Coronary artery (tissue), 2 donors: ENCODE measurements around the gene IFT80.
A peak's percentile ranks its signal among the peaks of the same experiment; 100 is the strongest.

Experiments used
- DNase-seq: peaks from one replicate; pipeline ENCODE4 v3.0.0-alpha.2; 2017; ENCODE audit warnings: low spot score
- H3K27ac ChIP-seq, 2 donors: fragments of 200-600 bp; sonication (generic); one replicate each; pipeline ENCODE4 v1.5.1; 2016 to 2019
- H3K4me3 ChIP-seq: fragments of 200-600 bp; sonication (generic); 2 replicates; pipeline ENCODE4 v1.5.1; 2016; ENCODE audit warnings: mild to moderate bottlenecking, moderate library complexity
- TF ChIP-seq, protein P1 (sequence below): fragments of 200-600 bp; sonication (generic); IDR thresholded peaks from one replicate; pipeline ENCODE4 v1.5.1; 2019; ENCODE audit warnings: antibody characterized with exemption

IFT80 gene

DNA sequence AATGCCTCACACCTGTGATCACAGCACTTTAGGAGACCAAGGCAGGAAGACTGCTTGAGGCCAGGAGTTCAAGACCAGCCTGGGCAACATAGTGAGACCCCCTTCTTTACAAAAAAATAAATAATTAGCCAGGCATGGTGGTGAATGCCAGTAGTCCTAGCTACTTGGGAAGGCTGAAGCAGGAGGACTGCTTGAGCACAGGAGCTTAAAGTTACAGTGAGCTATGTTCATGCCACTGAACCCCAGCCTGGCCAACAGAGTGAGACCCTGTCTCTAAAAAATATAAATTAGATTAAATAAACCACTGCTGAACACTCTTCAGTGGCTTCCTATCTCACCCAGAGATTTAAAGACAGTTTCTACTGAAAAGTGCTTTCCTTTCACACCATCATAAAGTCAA, 6.2 kb downstream of the IFT80 start:
- TF ChIP-seq, protein P1, sequence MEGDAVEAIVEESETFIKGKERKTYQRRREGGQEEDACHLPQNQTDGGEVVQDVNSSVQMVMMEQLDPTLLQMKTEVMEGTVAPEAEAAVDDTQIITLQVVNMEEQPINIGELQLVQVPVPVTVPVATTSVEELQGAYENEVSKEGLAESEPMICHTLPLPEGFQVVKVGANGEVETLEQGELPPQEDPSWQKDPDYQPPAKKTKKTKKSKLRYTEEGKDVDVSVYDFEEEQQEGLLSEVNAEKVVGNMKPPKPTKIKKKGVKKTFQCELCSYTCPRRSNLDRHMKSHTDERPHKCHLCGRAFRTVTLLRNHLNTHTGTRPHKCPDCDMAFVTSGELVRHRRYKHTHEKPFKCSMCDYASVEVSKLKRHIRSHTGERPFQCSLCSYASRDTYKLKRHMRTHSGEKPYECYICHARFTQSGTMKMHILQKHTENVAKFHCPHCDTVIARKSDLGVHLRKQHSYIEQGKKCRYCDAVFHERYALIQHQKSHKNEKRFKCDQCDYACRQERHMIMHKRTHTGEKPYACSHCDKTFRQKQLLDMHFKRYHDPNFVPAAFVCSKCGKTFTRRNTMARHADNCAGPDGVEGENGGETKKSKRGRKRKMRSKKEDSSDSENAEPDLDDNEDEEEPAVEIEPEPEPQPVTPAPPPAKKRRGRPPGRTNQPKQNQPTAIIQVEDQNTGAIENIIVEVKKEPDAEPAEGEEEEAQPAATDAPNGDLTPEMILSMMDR, result no peak
- no peak for DNase-seq
- Histone ChIP-seq H3K27ac (no peak overlapping the region), H3K4me3 (no peak overlapping the region)

DNA sequence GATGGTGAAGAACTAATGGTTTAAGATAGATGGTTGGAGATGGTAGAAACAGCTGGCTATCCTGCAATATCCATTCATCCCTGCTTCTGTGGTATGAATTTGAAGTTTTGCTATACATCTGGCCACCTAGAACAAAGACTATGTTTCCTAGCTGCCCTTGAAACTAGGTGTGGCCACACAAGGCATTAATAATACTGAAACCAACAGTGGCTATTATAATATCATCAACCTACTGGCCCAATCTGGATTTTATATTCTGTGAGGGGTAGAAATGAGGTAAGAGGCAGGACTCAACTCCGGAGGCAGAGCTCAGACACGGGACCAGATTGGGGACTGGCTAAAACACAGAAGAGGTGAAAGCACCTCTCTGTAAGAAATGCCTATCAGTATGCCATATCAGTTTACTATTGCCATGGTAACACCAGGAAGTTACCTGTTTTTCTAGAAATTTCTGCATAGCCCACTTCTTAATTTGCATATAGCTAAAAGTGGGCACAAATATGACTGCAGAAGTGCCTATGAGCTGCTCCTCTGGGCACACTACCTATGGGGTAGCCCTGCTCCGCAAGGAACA, 8.4 kb downstream of the IFT80 start:
- no peak for DNase-seq
- Histone ChIP-seq H3K4me3 (no peak overlapping the region), H3K27ac (no peak overlapping the region)
- TF ChIP-seq, protein P1, result no peak

DNA sequence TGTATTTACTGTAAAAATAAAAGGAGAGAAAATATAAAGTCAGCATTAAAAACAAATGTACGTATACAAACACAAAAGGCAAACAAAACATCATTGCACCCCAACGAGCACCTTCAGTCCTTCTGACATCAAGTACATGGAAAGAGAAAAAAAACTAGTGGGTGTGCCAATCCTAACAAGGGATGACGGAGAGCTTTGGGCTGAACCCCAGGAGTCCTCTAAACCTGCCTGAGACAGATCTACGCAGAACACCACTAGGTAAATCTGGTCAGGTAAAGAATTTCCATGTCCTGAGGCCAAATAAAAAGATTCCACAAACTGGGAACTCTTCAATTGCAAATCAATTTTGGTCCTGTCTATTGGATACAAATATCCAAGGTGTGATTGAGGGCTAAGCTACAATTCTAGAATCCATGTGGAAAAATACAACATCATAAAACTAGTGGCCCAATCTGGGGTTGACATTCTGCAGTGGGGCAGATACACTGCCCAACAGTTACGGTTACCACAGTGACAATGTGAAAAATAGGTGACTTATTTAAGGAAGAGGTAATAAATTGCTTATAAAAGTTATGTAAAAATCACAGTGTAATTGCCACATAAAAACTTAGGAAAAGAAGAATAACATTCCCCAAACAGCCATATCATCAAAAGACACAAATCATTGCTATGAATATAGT, 14.2 kb downstream of the IFT80 start:
- Histone ChIP-seq H3K4me3 (no peak overlapping the region), H3K27ac (no peak overlapping the region)
- DNase-seq, result no peak
- TF ChIP-seq, protein P1, result no peak

DNA sequence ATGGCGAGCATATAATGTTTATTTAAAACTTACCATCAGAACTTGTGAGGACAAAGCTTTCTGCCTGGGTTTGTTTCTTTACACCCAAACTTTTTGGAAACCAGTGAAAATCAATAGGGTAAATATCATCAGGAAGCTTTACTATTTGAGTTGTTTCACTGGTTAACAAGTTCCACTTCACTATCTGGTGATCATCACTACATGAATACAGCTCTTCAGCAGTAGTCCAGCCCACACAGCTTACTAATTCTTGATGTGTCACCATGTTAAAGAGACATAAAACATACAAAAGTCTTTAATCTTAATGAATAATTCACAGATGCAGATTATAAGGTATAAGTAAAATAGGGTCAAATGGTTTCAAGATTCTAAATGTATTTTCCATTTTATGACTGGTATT, 17.6 kb downstream of the IFT80 start:
- TF ChIP-seq, protein P1, result no peak
- Histone ChIP-seq H3K27ac (no peak overlapping the region), H3K4me3 (no peak overlapping the region)
- no peak for DNase-seq

DNA sequence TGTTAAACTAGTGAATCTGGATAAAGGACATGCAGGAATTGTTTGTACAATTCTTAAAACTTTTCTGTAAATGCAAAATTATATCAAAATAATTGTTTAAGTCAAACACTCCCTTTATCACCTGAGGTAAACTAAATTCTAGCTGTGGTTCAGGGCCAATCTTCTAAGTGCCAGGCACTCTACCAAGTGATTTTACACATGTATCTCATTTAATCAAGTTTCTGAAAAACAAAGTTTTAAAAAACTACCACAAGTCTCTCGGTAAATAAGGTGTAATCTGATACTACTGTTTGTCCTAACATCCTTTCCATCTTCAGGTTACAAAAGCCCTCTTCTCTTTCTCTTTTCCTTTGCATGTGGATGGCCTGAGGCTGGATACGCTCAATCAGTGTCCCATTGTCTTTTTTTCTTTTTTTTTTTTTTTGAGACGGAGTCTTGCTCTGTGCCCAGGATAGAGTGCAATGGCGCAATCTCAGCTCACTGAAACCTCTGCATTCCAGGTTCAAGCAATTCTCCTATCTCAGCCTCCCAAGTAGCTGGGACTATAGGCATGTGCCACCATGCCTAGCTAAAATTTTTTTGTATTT, 19.3 kb downstream of the IFT80 start:
- Histone ChIP-seq H3K4me3 (no peak overlapping the region), H3K27ac (no peak overlapping the region)
- TF ChIP-seq, protein P1, result no peak
- no peak for DNase-seq

DNA sequence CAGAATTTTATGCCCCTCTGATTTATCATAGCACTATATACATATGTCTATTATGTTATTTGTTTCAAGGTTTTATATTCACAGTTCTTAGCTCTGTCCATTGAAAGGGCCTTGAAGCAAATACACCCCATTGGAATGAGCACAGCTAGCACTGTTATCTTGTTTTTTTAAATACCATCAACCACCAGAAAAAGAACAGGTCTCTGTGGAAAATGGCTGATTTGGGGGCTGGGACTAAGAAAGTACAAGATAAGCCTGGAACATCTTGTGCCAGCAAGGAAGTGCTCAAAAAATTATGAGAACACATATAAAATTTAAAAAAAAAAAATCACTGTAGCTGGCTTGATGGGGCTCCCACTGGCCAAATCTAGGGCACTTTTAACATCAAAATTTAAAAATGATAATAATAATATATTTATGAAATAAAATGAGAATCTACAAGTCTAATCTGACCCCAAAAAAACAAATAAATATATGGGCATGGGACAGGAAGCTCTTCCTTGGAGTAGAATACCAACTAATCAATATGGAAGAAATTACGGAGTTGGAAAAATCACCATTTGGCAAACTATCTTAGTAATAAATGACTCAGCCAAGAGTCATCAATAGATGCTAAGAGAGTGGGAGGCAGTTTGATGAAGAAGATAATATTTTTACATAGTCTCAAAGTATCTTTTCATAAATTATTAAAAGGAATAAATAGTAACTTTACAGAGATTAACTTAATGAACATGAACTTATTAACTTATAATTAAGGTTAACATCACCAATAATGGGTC, 20.5 kb downstream of the IFT80 start:
- H3K4me3 ChIP-seq, result no peak overlapping the region
- TF ChIP-seq, protein P1, result no peak
- peak overlapping the region in 1 of 2 donors; percentile 20 for H3K27ac ChIP-seq
- DNase-seq, result no peak
